Measurements from ENCODE around the gene ZXDC. TPM values are rescaled to one million over a fixed set of nuclear protein-coding genes. Genes with fewer than 3 reads are reported as not detected.

The ZXDC gene
- total RNA-seq, 1 donor from 2014 or later = 25.4 TPM

DNA sequence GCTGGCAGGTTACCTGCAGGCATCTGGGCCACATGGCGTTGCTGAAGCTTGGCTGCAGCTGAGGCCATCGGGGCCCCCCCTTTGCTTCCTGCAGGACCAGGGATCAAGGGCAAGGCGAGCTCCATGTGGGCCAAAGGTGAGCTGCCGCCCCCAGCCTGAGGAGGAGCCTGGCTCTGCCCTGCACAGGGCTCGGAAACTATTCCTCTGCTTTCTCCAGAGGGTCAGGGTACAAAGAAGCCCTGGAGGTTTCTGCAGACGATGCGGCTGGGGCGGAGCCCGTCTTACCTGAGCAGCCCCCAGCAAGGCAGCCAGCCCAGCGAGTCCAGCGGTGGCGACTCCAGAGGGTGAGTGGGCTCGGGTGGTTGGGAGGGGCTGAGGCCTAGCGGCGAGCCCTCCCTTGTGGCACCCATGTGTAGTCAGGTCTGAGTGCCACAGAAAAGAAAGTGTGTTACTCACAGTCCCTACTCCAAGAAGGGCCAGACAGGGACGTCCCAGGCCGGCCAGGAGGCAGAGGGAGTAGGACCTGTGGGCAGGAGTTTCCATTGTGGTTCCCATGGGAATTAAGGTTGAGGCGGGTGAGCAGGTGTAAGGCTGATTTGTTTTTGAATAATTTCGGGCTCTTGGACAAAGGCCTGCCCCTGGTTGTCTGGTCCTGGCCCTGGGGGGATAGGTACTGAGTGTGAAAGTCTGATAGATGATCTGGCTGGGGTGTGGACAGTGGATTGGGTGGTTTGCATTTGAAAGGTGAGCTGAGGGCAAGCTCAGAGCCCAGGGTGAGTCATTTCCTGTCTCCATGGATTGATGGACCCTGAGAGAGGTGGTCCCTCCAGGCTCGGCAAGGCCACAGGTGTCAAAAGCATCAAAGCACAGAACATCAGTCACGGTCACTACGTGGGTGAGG lies 55.6 kb downstream of the ZXDC start:
- H3K4me3 Mint-ChIP-seq (ENCODE audit: unreplicated experiment) = peak overlapping the region; percentile 28
- H3K27ac Mint-ChIP-seq (ENCODE audit: unreplicated experiment) = peak overlapping the region; percentile 36
- DNase-seq (ENCODE audit: low spot score) = no peak

DNA sequence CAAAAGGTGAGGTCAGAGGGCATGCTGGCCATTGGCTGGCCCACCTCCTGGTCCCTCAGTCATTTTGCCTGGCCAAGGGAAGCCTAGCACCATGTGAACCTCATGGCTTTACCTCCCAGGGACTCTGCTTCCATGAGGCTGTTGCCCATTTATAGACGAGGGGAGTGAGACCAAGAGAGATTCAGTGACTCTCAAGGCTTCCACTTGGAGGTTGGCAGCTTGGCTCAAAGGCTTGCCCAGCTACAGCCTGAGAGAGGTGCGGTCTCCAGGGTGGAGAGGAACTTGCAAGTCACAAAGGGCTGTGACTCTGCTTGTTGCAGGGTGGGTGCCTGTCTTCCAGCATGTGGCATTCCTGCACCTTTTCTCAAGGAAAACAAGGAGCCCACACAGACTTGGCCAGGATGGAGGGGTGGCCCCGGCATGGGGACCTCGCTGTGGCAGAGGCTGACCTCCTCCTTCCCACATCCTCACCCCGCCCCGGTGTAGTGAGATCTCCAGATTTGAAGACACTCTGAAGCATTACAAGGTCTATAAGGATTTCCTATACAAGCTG lies 56.5 kb downstream of the ZXDC start:
- H3K27ac Mint-ChIP-seq (ENCODE audit: unreplicated experiment) = no peak overlapping the region
- no peaks in the 10 kb centered on the region for H3K36me3 Mint-ChIP-seq (ENCODE audit: low read depth, unreplicated experiment)
- H3K9me3 Mint-ChIP-seq (ENCODE audit: unreplicated experiment) = no peaks in the 10 kb centered on the region
- no peak overlapping the region for H3K4me3 Mint-ChIP-seq (ENCODE audit: unreplicated experiment)
- peaks cover 2% of the 10 kb centered on the region for H3K4me1 Mint-ChIP-seq (ENCODE audit: unreplicated experiment)
- TF ChIP-seq, protein P1, sequence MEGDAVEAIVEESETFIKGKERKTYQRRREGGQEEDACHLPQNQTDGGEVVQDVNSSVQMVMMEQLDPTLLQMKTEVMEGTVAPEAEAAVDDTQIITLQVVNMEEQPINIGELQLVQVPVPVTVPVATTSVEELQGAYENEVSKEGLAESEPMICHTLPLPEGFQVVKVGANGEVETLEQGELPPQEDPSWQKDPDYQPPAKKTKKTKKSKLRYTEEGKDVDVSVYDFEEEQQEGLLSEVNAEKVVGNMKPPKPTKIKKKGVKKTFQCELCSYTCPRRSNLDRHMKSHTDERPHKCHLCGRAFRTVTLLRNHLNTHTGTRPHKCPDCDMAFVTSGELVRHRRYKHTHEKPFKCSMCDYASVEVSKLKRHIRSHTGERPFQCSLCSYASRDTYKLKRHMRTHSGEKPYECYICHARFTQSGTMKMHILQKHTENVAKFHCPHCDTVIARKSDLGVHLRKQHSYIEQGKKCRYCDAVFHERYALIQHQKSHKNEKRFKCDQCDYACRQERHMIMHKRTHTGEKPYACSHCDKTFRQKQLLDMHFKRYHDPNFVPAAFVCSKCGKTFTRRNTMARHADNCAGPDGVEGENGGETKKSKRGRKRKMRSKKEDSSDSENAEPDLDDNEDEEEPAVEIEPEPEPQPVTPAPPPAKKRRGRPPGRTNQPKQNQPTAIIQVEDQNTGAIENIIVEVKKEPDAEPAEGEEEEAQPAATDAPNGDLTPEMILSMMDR (IDR thresholded peaks at IDR 0.05; ENCODE audit: unreplicated experiment) = no peak
- no peak for DNase-seq (ENCODE audit: low spot score)
- peaks cover 2% of the 10 kb centered on the region for H3K27me3 Mint-ChIP-seq (ENCODE audit: unreplicated experiment)

More for the DNA sequence above, 55.6 kb downstream of the ZXDC start:
- Mint-ChIP-seq H3K4me1 (ENCODE audit: unreplicated experiment) (peaks cover 2% of the 10 kb centered on the region), H3K36me3 (ENCODE audit: low read depth, unreplicated experiment) (no peaks in the 10 kb centered on the region), H3K9me3 (ENCODE audit: unreplicated experiment) (no peaks in the 10 kb centered on the region), H3K27me3 (ENCODE audit: unreplicated experiment) (no peaks in the 10 kb centered on the region)
- TF ChIP-seq, protein P1 (IDR thresholded peaks at IDR 0.05; ENCODE audit: unreplicated experiment) = no peak

DNA sequence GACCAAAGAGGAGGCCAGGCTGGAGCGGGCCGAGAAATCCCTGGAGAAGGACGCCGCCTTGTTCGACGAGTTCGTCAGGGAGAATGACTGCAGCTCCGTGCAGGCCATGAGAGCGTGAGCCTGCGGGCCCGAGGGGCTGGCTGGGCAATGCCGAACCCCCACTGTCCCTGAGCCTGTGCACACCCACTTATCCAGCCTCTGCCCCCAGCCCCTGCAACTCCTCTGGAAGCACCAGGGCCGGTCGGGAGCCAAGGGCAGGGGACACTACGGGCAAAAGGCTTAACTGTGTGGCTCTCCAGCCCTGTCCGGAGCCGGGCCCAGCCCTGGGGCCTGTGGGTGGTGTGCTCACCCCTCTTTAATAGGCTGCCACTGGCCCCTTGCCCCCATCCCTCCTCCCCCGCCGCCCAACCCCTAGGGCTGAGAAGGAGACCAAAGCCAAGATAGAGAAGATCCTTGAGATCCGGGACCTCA lies 57.0 kb downstream of the ZXDC start:
- no peak overlapping the region for H3K27ac Mint-ChIP-seq (ENCODE audit: unreplicated experiment)
- TF ChIP-seq, protein P1 (IDR thresholded peaks at IDR 0.05; ENCODE audit: unreplicated experiment) = no peak
- peaks cover 2% of the 10 kb centered on the region for H3K27me3 Mint-ChIP-seq (ENCODE audit: unreplicated experiment)
- DNase-seq (ENCODE audit: low spot score) = no peak
- H3K9me3 Mint-ChIP-seq (ENCODE audit: unreplicated experiment) = no peaks in the 10 kb centered on the region
- no peaks in the 10 kb centered on the region for H3K36me3 Mint-ChIP-seq (ENCODE audit: low read depth, unreplicated experiment)
- H3K4me3 Mint-ChIP-seq (ENCODE audit: unreplicated experiment) = no peak overlapping the region
- peaks cover 2% of the 10 kb centered on the region for H3K4me1 Mint-ChIP-seq (ENCODE audit: unreplicated experiment)

DNA sequence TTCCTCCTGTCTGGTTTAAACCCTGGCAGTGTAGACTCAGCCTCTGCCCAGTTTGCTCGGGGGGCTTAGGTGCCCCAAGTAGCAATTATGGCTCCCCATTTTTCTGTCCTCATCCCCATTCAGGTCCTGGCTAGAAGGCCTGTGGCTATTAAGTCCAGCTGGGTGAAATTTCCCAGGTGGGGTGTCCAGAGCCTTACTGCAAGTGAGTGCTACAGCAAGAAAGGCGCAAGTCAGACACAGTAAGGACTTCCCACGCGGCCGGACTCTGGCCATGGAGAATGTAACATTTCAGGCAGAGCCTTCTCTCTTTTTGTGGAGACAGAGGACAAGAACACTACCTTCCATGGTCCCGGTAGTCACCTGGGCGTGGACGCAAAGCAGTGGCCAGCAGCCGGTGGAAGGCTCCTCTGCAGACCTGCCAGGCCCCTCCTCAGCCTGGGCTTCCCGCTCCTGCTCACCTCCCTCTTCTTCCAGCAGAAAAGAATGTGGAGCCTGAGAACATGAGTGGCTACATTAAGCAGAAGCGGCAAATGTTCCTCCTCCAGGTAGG lies 57.6 kb downstream of the ZXDC start:
- peaks cover 2% of the 10 kb centered on the region for H3K4me1 Mint-ChIP-seq (ENCODE audit: unreplicated experiment)
- H3K9me3 Mint-ChIP-seq (ENCODE audit: unreplicated experiment) = no peaks in the 10 kb centered on the region
- DNase-seq (ENCODE audit: low spot score) = no peak
- H3K4me3 Mint-ChIP-seq (ENCODE audit: unreplicated experiment) = no peak overlapping the region
- TF ChIP-seq, protein P1 (IDR thresholded peaks at IDR 0.05; ENCODE audit: unreplicated experiment) = no peak
- no peaks in the 10 kb centered on the region for H3K36me3 Mint-ChIP-seq (ENCODE audit: low read depth, unreplicated experiment)
- peaks cover 6% of the 10 kb centered on the region for H3K27me3 Mint-ChIP-seq (ENCODE audit: unreplicated experiment)
- H3K27ac Mint-ChIP-seq (ENCODE audit: unreplicated experiment) = no peak overlapping the region
